ENCODE measurements around the gene EPM2A. TPM values are rescaled to one million over a fixed set of nuclear protein-coding genes. Genes with fewer than 3 reads are reported as not detected.

Gene EPM2A
- total and polyA plus RNA-seq, 2 experiments from 2014 or later, result 3.7 to 17.8 TPM

GRCh38 chr6:145707397-145707796 lies 27.9 kb downstream of the EPM2A start:
- no peak overlapping the region for H3K4me2 ChIP-seq
- Mint-ChIP-seq H3K4me3 (no peak overlapping the region), H3K9me3 (peaks cover 18% of the 10 kb centered on the region), H3K27me3 (ENCODE audit: insufficient read depth, low read depth, poor library complexity) (no peaks in the 10 kb centered on the region), H3K27ac (no peak overlapping the region), H3K4me1 (peaks cover 5% of the 10 kb centered on the region; the same call in 2 of the 3 replicates), H3K36me3 (ENCODE audit: low read depth) (peaks cover 28% of the 10 kb centered on the region)
- no peak overlapping the region for H3K4me3 ChIP-seq
- H3K27ac ChIP-seq (ENCODE audit: low read depth), result no peak overlapping the region
- TF ChIP-seq CTCF (conservative IDR thresholded peaks at IDR 0.05; ENCODE audit: low read depth in 2 of 2) (no peak), REST (IDR thresholded peaks at IDR 0.05; ENCODE audit: unreplicated experiment) (no peak), EZH2phosphoT487 (IDR thresholded peaks at IDR 0.05; ENCODE audit: unreplicated experiment) (no peak), JUNB (IDR thresholded peaks at IDR 0.05; ENCODE audit: unreplicated experiment) (no peak), CREB1 (CRISPR knock-in tag; IDR thresholded peaks at IDR 0.05; ENCODE audit: low read depth) (no peak), NANOG (IDR thresholded peaks at IDR 0.05; ENCODE audit: borderline replicate concordance) (no peak), EZH2 (IDR thresholded peaks at IDR 0.05; ENCODE audit: low read depth, unreplicated experiment) (no peak), ZNF331 (CRISPR knock-in tag; IDR thresholded peaks at IDR 0.05; ENCODE audit: low read depth) (no peak), POLR2AphosphoS5 (IDR thresholded peaks at IDR 0.05; ENCODE audit: low read depth) (no peak), ZNF114 (CRISPR knock-in tag; IDR thresholded peaks at IDR 0.05) (no peak), ETS1 (IDR thresholded peaks at IDR 0.05) (no peak), ZNF462 (CRISPR knock-in tag; IDR thresholded peaks at IDR 0.05) (no peak), STAT1 (IDR thresholded peaks at IDR 0.05; ENCODE audit: unreplicated experiment) (no peak)
- no peaks in the 10 kb centered on the region for H3K27me3 ChIP-seq (ENCODE audit: insufficient read depth)
- no peaks in the 10 kb centered on the region for H3K36me3 ChIP-seq (ENCODE audit: insufficient read depth)
- H3K4me1 ChIP-seq (ENCODE audit: insufficient read depth), result no peaks in the 10 kb centered on the region
- ATAC-seq (no peak), DNase-seq (ENCODE audit: low spot score) (no peak)
- H3F3A ChIP-seq (replicated peaks; ENCODE audit: low read depth), result no peaks in the 10 kb centered on the region
- no peaks in the 10 kb centered on the region for H4K20me1 ChIP-seq (replicated peaks; ENCODE audit: insufficient read depth)
- H3K79me2 ChIP-seq (replicated peaks; ENCODE audit: insufficient read depth), result no peaks in the 10 kb centered on the region; the same call in 1 of the 2 replicates
- 0 out of 2 replicates have a peak, but pooled peaks cover 5% of the 10 kb centered on the region for H3K9me2 ChIP-seq (ENCODE audit: insufficient read depth)
- no peak overlapping the region for H2AFZ ChIP-seq
